ENCODE measurements around the gene GRID2. TPM values are rescaled to one million over a fixed set of nuclear protein-coding genes. Genes with fewer than 3 reads are reported as not detected.

The GRID2 gene
- total RNA-seq, 2 donors from 2014 or later: 0.16 TPM; not detected in 1

DNA sequence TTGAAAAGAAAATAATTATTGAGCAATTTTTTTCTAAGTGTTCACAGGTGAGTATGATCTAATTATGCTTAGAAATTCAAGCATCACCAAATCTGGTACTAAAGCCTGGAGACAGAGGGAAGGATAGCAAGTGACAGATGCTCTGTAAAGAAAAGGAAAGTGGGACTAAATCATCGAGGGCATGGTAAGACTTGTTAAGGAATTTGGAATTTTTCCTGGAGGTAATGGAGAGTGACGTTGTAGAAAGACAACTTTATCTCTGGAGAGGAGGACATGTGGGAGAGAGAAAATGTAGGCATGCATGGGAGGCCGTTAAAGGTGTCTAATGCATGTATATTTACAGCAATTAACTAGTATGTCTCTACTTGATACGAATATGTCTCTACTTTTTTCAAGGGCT lies 1191.6 kb downstream of the GRID2 start:
- TF ChIP-seq, protein P1, sequence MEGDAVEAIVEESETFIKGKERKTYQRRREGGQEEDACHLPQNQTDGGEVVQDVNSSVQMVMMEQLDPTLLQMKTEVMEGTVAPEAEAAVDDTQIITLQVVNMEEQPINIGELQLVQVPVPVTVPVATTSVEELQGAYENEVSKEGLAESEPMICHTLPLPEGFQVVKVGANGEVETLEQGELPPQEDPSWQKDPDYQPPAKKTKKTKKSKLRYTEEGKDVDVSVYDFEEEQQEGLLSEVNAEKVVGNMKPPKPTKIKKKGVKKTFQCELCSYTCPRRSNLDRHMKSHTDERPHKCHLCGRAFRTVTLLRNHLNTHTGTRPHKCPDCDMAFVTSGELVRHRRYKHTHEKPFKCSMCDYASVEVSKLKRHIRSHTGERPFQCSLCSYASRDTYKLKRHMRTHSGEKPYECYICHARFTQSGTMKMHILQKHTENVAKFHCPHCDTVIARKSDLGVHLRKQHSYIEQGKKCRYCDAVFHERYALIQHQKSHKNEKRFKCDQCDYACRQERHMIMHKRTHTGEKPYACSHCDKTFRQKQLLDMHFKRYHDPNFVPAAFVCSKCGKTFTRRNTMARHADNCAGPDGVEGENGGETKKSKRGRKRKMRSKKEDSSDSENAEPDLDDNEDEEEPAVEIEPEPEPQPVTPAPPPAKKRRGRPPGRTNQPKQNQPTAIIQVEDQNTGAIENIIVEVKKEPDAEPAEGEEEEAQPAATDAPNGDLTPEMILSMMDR (IDR thresholded peaks at IDR 0.05): no peak
- Histone ChIP-seq H3K27me3 (no peaks in the 10 kb centered on the region), H3K4me3 (no peak overlapping the region), H3K9me3 (no peaks in the 10 kb centered on the region), H3K4me1 (no peaks in the 10 kb centered on the region), H3K27ac (no peak overlapping the region), H3K36me3 (no peaks in the 10 kb centered on the region)
- no peak for DNase-seq (ENCODE audit: low spot score)

DNA sequence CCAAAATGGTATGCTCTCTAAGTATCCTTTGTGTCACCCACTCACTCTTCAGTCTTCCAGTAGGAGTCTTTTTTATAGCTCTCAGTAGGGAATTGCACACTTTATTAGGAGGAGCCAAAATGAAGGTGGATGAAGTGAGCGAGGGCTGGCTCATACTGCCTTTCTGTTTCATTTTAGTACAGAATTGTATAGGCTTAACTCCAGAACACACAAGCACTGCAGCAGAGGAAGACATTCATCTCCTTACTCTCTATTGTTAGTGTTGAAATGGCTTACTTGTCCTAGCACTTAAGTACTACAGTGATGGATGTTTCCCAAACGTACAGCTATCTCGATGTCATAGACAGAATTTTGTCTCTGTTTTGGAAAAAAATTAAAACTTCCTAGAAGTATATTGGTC lies 1197.5 kb downstream of the GRID2 start:
- H3K27me3 ChIP-seq: no peaks in the 10 kb centered on the region
- H3K36me3 ChIP-seq: no peaks in the 10 kb centered on the region
- no peaks in the 10 kb centered on the region for H3K9me3 ChIP-seq
- no peak overlapping the region for H3K4me3 ChIP-seq
- no peak overlapping the region for H3K27ac ChIP-seq
- TF ChIP-seq, protein P1 (IDR thresholded peaks at IDR 0.05): no peak
- DNase-seq (ENCODE audit: low spot score): no peak
- H3K4me1 ChIP-seq: no peaks in the 10 kb centered on the region

DNA sequence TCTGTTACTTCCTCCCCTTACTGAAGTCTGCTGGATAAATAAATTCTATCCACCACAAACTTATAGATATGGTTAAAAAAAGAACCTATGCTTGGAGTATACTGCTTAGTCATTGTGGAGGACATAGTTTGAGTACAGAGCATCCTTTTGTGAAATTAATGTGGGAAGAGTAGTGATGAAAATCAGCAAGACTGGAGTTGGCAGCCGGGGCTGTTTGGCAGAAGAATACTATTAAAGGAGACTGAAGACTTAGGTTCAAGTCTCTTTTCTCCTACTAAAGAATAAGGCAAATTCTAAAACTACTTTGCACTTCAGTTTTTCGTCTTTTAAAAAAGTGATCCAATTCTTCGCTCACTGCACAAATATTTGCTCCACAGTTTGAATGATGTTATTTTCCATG lies 1198.2 kb downstream of the GRID2 start:
- no peaks in the 10 kb centered on the region for H3K4me1 ChIP-seq
- no peaks in the 10 kb centered on the region for H3K9me3 ChIP-seq
- no peaks in the 10 kb centered on the region for H3K36me3 ChIP-seq
- no peak overlapping the region for H3K4me3 ChIP-seq
- H3K27ac ChIP-seq: no peak overlapping the region
- no peaks in the 10 kb centered on the region for H3K27me3 ChIP-seq
- TF ChIP-seq, protein P1 (IDR thresholded peaks at IDR 0.05): no peak
- DNase-seq (ENCODE audit: low spot score): no peak

DNA sequence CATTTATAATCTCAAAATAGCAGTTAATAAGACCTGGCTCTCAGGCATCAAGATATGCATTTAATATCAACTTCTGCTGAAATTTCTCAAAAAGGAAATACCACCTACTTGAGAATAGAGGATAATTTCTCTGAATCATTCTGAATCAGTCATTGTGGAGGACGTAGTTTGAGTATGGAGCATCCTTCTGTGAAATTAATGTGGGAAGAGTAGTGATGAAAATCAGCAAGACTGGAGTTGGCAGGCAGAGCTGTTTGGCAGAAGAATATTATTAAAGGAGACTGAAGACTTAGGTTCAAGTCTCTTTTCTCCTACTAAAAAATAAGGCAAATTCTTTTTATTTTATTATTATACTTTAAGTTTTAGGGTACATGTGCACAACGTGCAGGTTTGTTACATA lies 1199.2 kb downstream of the GRID2 start:
- Histone ChIP-seq H3K36me3 (no peaks in the 10 kb centered on the region), H3K4me1 (no peaks in the 10 kb centered on the region), H3K4me3 (no peak overlapping the region), H3K9me3 (no peaks in the 10 kb centered on the region), H3K27me3 (no peaks in the 10 kb centered on the region), H3K27ac (no peak overlapping the region)
- DNase-seq (ENCODE audit: low spot score): no peak
- TF ChIP-seq, protein P1 (IDR thresholded peaks at IDR 0.05): no peak

DNA sequence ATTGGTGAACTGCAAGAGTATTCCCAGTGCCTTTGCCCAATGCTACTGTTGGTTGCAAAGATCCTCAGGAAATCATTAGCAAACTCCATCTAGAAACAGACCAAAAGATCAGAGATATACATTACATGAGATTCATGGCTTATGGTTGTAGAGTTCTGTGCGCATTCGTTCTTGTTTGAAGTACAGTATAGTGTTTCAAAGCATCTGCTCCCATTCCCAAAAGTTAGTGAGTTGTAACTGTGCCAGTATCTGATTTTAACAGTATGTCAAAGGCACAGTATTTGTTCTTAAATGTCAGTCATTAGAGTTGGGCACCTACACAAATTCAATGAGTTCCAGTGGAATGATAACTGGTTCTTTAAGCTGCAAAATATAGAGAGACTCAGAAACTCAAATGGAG lies 1210.1 kb downstream of the GRID2 start:
- TF ChIP-seq, protein P1 (IDR thresholded peaks at IDR 0.05): no peak
- Histone ChIP-seq H3K4me1 (no peaks in the 10 kb centered on the region), H3K27ac (no peak overlapping the region), H3K4me3 (no peak overlapping the region), H3K9me3 (no peaks in the 10 kb centered on the region), H3K36me3 (no peaks in the 10 kb centered on the region), H3K27me3 (no peaks in the 10 kb centered on the region)
- DNase-seq (ENCODE audit: low spot score): no peak

DNA sequence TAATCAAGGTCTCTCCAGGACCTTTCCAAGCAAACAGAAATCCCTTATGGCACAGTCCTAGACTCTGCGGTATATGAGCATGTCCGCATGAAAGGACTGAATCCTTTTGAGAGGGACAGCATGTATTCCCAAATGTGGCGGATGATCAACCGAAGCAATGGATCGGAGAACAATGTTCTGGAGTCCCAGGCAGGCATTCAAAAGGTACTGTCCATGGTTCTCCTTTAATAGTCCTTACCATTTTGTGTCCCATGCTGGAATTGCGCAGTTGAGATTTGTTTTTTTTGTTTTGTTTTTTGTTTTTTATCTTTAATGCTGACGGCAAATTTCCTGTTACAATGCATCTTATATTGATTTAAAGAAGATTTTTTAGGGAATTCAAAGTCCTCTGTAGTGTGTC lies 1211.4 kb downstream of the GRID2 start:
- Histone ChIP-seq H3K27me3 (no peaks in the 10 kb centered on the region), H3K36me3 (no peaks in the 10 kb centered on the region), H3K9me3 (no peaks in the 10 kb centered on the region), H3K27ac (no peak overlapping the region), H3K4me1 (no peaks in the 10 kb centered on the region), H3K4me3 (no peak overlapping the region)
- no peak for DNase-seq (ENCODE audit: low spot score)
- TF ChIP-seq, protein P1 (IDR thresholded peaks at IDR 0.05): no peak
